ENCODE measurements around the gene ELMO1. TPM values are rescaled to one million over a fixed set of nuclear protein-coding genes. Genes with fewer than 3 reads are reported as not detected.

ELMO1 gene
- polyA plus RNA-seq, 1 donor (not counting 4 experiments of a cell fraction or from before 2014, with no cell fraction given): not detected

DNA sequence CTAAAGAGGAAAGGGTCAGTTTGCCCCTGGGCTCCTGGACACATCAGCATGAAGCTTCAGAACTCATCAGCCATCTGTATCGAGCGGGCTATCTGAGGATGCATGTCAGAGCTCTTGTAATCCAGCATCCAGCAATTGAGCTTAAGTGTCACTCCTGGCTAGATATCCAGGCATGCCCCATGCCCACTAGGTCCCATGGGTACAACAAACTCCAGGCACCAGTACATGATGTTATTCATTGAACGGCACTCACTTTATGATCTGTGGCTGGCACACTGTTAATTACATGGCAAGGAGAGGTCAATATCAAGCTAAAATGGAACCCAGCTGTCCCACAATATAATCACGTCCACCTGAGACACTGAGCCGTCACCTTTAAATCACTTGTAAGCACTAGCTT is 274.2 kb downstream of the ELMO1 start:
- TF ChIP-seq, protein P1, sequence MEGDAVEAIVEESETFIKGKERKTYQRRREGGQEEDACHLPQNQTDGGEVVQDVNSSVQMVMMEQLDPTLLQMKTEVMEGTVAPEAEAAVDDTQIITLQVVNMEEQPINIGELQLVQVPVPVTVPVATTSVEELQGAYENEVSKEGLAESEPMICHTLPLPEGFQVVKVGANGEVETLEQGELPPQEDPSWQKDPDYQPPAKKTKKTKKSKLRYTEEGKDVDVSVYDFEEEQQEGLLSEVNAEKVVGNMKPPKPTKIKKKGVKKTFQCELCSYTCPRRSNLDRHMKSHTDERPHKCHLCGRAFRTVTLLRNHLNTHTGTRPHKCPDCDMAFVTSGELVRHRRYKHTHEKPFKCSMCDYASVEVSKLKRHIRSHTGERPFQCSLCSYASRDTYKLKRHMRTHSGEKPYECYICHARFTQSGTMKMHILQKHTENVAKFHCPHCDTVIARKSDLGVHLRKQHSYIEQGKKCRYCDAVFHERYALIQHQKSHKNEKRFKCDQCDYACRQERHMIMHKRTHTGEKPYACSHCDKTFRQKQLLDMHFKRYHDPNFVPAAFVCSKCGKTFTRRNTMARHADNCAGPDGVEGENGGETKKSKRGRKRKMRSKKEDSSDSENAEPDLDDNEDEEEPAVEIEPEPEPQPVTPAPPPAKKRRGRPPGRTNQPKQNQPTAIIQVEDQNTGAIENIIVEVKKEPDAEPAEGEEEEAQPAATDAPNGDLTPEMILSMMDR (optimal IDR thresholded peaks at IDR 0.05 in 1 of 3, IDR thresholded peaks at IDR 0.05 in 1 of 3, conservative IDR thresholded peaks at IDR 0.05 in 1 of 3; ENCODE audit: extremely low read depth in 1 of 3, insufficient read depth in 2 of 3, low read length in 3 of 3): no peak
- TF ChIP-seq EZH2 (IDR thresholded peaks at IDR 0.05; ENCODE audit: low read length): no peak
- FAIRE-seq: no peak
- Histone ChIP-seq H2AFZ (ENCODE audit: control insufficient read depth, low read length) (no peak overlapping the region), H3K9me3 (ENCODE audit: control insufficient read depth, low read depth, low read length) (no peaks in the 10 kb centered on the region), H3K9ac (ENCODE audit: control insufficient read depth, extremely low read depth, insufficient read depth, low read length) (no peak overlapping the region), H3K27ac (ENCODE audit: control insufficient read depth, insufficient read depth, low read length) (no peak overlapping the region), H3K27me3 (ENCODE audit: control insufficient read depth, extremely low read depth, insufficient read depth, low read length) (no peaks in the 10 kb centered on the region), H4K20me1 (ENCODE audit: control insufficient read depth, extremely low read depth, insufficient read depth, low read length) (no peaks in the 10 kb centered on the region), H3K4me3 (ENCODE audit: control insufficient read depth in 2 of 3, extremely low read depth in 1 of 3, insufficient read depth in 2 of 3, low read depth in 1 of 3, low read length in 3 of 3) (no peak overlapping the region), H3K36me3 (ENCODE audit: control insufficient read depth in 2 of 2, extremely low read depth in 1 of 2, insufficient read depth in 2 of 2, low read length in 2 of 2) (no peaks in the 10 kb centered on the region), H3K4me2 (ENCODE audit: control insufficient read depth, extremely low read depth, insufficient read depth, low read depth, low read length) (no peak overlapping the region), H3K4me1 (ENCODE audit: control insufficient read depth, extremely low read depth, insufficient read depth, low read length) (no peaks in the 10 kb centered on the region), H3K9me1 (ENCODE audit: control insufficient read depth, extremely low read depth, insufficient read depth, low read length) (no peaks in the 10 kb centered on the region), H3K79me2 (ENCODE audit: control insufficient read depth, insufficient read depth, low read length) (no peaks in the 10 kb centered on the region)
- dilution Hi-C loops (cut with MboI; ENCODE audit: extremely low pct_ligation_motif_present, low sequenced_read_pairs): no loop called here
- no peak for DNase-seq (ENCODE audit: low read depth, low spot score)

- DNase-seq (ENCODE audit: low read depth, low spot score): no peak
- Histone ChIP-seq H3K27me3 (ENCODE audit: control insufficient read depth, extremely low read depth, insufficient read depth, low read length) (no peaks in the 10 kb centered on the region), H3K9me3 (ENCODE audit: control insufficient read depth, low read depth, low read length) (no peaks in the 10 kb centered on the region), H3K4me2 (ENCODE audit: control insufficient read depth, extremely low read depth, insufficient read depth, low read depth, low read length) (no peak overlapping the region), H2AFZ (ENCODE audit: control insufficient read depth, low read length) (no peak overlapping the region), H3K4me3 (ENCODE audit: control insufficient read depth in 2 of 3, extremely low read depth in 1 of 3, insufficient read depth in 2 of 3, low read depth in 1 of 3, low read length in 3 of 3) (no peak overlapping the region), H3K36me3 (ENCODE audit: control insufficient read depth in 2 of 2, extremely low read depth in 1 of 2, insufficient read depth in 2 of 2, low read length in 2 of 2) (no peaks in the 10 kb centered on the region), H3K4me1 (ENCODE audit: control insufficient read depth, extremely low read depth, insufficient read depth, low read length) (no peaks in the 10 kb centered on the region), H3K79me2 (ENCODE audit: control insufficient read depth, insufficient read depth, low read length) (no peaks in the 10 kb centered on the region), H3K9me1 (ENCODE audit: control insufficient read depth, extremely low read depth, insufficient read depth, low read length) (no peaks in the 10 kb centered on the region), H3K9ac (ENCODE audit: control insufficient read depth, extremely low read depth, insufficient read depth, low read length) (no peak overlapping the region), H3K27ac (ENCODE audit: control insufficient read depth, insufficient read depth, low read length) (no peak overlapping the region), H4K20me1 (ENCODE audit: control insufficient read depth, extremely low read depth, insufficient read depth, low read length) (no peaks in the 10 kb centered on the region)
- dilution Hi-C loops (cut with MboI; ENCODE audit: extremely low pct_ligation_motif_present, low sequenced_read_pairs): no loop called here
- FAIRE-seq: no peak
- TF ChIP-seq, protein P1 (optimal IDR thresholded peaks at IDR 0.05 in 1 of 3, IDR thresholded peaks at IDR 0.05 in 1 of 3, conservative IDR thresholded peaks at IDR 0.05 in 1 of 3; ENCODE audit: extremely low read depth in 1 of 3, insufficient read depth in 2 of 3, low read length in 3 of 3): no peak
- TF ChIP-seq EZH2 (IDR thresholded peaks at IDR 0.05; ENCODE audit: low read length): no peak
These were observed 275.0 kb downstream of the ELMO1 start for GRCh38 chr7:37173670-37174069.

Measured in keratinocyte (primary cell).